Heart left ventricle (tissue), 13 donors: ENCODE measurements around the gene MAP6.

Experiments
- CTCF ChIP-seq, 12 donors: fragments of 200-600 bp; sonication (generic) in 4 of 12; IDR thresholded peaks; one replicate each; pipeline versions ENCODE4 v1.5.0 to v1.8.0; 2018 to 2022; ENCODE audit warnings: antibody characterized with exemption in 12 of 12, mild to moderate bottlenecking in 5 of 12
- POLR2A ChIP-seq, 2 donors: fragments of 450-650 bp; IDR thresholded peaks; one replicate each; pipeline ENCODE4 v1.6.1; 2017; ENCODE audit warnings: antibody characterized with exemption in 2 of 2, mild to moderate bottlenecking in 2 of 2, moderate library complexity in 2 of 2
- donor health status: ischemic (EF 13 %, LVEDD 7.1; RV severe dilation, severe dysfunction).
- donor health status: DM: no; HTN: yes; CAD: no.
- donor health status: DM: no; HTN: no; CAD: no.
- donor health status: ischemic (EF 25% LVEDD 6.9; RV normal size, moderate dysfunction).
- donor health status: ischemic (EF 25% LVEDD 5.7; RV mildly dilated, moderate dysfunction).
- donor health status: ischemic (EF 35%, LVEDD 5.7; RV mildly dilated, moderate dysfunction).
- donor health status: nonischemic (EF 11% LVEDD 7.7; RV severe dilation, severe dysfunction).
- donor health status: DM: yes; HTN: yes; CAD: no.
- donor health status: PGD.
- donor health status: ischemic (EF 29% LVEDD 5.4; RV normal size, mild dysfunction).
- donor health status: nonischemic (EF 23%, LVEDD 6.1; RV moderate dilation, normal function).

- TF ChIP-seq CTCF (IDR thresholded peaks at IDR 0.05) (no peak), POLR2A (IDR thresholded peaks at IDR 0.05) (no peak)
Observed at GRCh38 chr11:75592715-75593114, 76.1 kb downstream of the MAP6 start.
